DMS53 treated with DMSO at 0.1 percent for 48 hours (cell line): ENCODE results near the gene HIGD1C.
"Not testable (repeated sequence)": the region's sequence is repeated elsewhere in the genome, so short reads cannot be mapped to it uniquely, and the experiment has no call there.

ENCODE experiments used
- DNase-seq: peaks from one replicate; lab custom pipeline; 2025; ENCODE audit not compliant: unreplicated experiment; lab: John Stamatoyannopoulos, UW

Gene HIGD1C

DNA sequence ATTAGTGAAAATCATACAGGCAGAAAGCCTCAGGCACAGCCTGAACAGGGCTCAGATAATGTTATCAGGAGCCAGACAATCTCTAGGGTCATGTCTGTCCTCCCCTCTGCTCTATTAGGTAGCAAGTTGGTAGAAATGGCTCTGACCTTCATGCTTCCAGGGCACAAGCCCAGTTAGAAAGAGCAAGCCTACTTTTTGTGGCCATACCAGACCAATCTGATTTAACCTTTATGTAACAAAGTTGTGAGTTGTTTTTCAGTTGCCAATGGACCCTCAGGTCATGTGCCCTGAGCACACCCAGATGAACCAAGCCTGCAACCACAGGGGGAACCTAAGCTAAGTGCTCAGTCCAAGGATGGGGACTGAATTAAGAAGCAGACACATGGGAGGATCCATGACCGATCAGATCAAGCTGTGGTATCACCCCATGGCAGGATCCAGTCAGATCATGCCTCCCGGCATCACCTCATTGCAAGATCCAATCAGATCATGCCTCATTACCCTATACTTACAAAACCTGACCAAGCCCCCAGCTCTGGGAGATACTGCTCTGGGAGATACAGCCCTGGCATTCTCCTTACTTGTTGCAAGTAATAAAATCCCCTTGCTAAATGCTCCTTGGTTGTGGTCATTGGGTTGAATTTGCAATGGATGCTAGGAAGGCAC is 18.8 kb upstream of the HIGD1C start:
- no peak for DNase-seq

- no peak for DNase-seq
These were observed 17.9 kb upstream of the HIGD1C start for GRCh38 chr12:50934371-50934851.

- no peak for DNase-seq
These were observed 17.1 kb upstream of the HIGD1C start for GRCh38 chr12:50934981-50935807.

- DNase-seq = no peak
These were observed 15.4 kb upstream of the HIGD1C start for GRCh38 chr12:50936821-50937530.

GRCh38 chr12:50937653-50938052 is 14.7 kb upstream of the HIGD1C start:
- DNase-seq = no peak

DNA sequence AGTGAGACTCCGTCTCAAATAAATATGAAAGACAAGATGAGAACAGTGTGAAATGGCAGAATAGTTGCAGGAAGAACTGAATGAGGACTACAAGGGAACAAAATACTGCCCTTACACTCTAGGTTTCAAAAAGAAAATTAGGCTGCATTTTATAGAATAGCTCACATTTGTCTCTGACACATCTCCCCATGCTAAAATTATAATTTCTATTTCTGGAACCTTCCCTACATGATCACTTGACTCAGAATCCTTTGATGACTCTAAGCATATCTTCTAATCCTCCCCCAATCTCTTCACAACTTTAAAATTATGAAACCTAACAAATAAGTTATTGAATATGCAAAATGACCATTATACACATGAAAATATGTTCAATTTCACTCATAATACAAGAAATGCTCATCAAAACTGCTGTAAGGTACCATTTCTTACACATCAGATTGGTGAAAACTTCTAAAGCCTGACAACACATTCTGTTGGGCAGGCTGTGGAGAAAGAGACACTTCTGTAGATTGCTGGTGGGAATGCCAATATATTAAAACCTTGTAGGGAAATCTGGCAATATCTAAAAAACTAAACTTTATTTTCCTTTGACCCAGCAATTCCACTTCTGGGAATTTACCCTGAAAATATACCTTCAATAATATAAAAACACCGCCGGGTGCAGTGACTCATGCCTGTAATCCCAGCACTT is 4.3 kb upstream of the HIGD1C start:
- no peak for DNase-seq

- no peak for DNase-seq
These were observed 3.5 kb upstream of the HIGD1C start for GRCh38 chr12:50948798-50949197.

DNA sequence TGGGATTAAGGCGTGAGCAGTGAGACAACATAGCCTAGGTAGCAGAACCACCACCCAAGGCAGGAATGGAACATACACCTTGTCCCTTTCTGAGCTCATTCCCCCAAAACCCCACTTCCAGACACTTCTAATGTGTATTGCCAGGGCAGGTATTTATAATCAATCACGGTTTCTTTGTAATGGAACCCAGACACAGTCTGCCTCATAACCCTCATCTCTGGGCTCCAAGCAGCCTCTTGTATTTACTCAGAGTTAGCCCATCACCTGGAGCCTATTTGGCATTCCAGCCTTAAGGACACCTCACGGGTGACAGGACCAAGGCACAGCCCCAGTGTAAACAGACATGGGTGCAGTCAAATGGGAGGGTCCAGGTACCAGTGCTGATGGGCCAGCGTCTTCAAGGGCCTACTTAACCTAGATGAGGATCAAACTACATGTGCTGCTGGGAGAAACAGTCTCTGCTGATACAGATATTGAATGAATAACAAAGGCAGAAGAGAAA is 2.5 kb upstream of the HIGD1C start:
- no peak for DNase-seq

GRCh38 chr12:50951112-50951511 is 1.2 kb upstream of the HIGD1C start:
- DNase-seq = no peak

- no peak for DNase-seq
These were observed 703 bp downstream of the HIGD1C start for GRCh38 chr12:50953047-50953446.

DNA sequence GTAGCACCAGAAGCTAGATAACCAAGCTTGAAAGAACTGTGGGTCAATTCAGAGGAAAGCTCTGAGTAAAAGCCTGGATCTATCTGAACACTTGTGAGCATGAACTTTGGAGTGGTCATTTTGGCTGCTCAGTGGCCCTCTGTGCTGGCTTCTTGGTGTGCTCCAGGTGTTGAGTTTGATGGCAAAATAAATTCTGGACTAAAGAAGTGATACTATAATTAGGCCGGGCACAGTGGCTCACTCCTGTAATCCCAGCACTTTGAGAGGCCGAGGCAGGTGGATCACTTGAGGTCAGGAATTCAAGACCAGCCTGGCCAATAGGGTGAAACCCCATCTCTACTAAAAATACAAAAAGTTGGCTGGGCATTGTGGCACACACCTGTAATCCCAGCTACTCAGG is 2.4 kb downstream of the HIGD1C start:
- DNase-seq = not testable (repeated sequence)

DNA sequence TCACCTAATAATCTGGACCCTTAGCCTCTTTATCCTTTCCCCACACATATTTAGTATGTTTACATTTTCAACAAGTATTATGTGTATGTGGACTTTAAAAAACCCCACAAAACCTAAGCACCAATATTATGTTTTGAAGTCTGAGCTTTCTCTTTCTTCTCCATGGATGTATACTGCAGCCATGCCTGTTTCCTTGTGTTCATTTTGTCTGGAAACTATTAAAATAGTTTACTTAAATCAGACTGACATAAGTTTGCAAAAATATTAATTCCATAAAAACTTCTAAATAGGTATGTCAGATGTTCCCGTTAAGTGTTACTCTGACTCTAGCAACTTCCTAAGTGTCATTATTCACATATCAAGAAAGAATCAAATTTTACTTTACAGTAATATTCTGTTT is 2.9 kb downstream of the HIGD1C start:
- DNase-seq = no peak

DNA sequence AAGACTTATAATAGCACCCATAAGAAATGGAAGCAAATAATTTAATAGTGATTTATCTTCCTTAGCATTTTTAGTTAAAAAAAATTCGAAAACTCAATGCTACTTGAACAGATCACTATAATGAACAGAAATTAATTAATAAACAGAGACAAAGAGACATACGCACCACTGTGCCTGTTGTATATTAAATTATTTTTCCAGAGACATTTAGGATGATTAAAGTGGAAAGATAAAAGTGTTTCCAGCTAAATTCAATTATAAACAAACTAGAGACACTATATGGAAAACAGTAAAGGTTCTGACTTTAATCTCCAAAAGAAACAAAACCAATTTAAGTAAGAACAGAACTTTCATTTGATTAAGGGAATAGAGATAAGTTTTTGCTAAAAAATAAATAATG is 3.4 kb downstream of the HIGD1C start:
- DNase-seq = no peak

DNA sequence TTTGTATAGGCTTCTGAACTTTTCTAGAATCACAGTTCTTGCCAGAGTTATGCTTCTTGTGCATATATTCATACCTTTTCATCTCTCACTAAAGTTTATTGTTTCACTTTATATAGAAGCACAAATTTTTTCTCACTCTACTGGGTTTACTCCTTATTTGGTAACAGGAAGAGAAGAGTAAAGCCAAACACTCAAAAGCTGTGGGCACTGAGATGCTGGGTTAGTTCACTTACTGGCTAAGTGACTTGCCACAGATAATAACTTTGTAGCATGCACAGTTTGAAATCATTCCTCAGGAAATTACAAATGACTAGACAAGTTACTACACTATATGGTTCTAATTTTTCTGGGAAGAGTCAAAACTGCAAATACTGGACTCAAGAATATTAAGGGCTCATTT is 7.8 kb downstream of the HIGD1C start:
- DNase-seq = no peak

DNA sequence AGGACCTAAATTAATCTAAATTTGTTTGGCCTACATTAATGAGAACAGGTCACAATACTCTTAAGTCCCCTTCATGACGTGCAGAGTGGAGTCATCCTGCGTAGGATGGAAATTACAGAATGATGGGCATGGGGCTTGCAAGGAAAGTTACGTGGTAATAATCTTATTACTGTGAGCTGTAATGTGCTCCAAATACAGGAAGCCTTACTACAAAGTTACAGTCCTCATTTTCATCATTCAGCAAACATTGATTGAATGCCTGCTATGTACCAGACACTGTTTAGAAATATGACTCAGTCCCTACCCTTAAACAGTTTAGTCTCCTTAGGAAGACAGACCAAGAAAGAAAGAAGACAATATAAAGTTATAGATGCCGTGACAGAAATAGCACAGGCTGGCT is 9.4 kb downstream of the HIGD1C start:
- DNase-seq = no peak

GRCh38 chr12:50964432-50964831 is 12.1 kb downstream of the HIGD1C start:
- no peak for DNase-seq

- no peak for DNase-seq
These were observed 19.6 kb downstream of the HIGD1C start for GRCh38 chr12:50971946-50972345.

DNA sequence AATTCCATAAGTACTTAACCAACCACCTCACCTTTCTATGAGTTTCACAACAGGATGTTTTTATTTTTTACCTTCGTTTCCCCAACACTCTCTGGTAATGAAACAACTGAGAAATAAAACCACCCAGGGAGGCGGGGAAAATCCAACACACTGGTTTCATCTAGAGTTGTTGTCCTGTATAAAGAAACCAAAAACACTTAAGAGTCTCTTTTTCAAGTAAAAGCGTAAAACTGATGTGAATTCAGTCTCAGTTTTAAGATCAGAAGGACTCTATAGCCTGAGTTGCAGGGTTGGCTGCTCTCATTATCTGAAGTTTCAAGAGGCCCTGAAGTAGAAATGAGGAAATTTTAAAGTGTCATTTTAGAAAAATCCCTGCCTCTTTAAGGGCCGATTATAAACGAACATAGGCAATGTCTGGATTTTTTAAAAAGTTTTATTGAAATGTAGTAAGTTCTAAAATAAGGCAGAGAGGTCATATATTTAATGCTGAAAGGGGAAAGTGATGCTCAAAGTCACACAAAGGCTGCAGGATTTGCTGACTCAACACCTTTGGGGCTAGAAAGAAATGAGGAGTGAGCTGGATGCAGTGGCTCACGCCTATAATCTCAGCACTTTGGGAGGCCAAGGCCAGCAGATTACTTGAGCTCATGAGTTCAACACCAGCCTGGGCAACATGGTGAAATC is 27.2 kb downstream of the HIGD1C start:
- no peak for DNase-seq

GRCh38 chr12:50980545-50980944 is 28.2 kb downstream of the HIGD1C start:
- no peak for DNase-seq
